22Rv1 (cell line): ENCODE measurements around the gene B4GALT3.

Experiments used
- CTCF ChIP-seq: fragments of 450-650 bp; IDR thresholded peaks from 2 replicates; pipeline ENCODE4 v1.5.1; 2017; ENCODE audit warnings: mild to moderate bottlenecking
- ZFX ChIP-seq: fragments of 450-650 bp; IDR thresholded peaks from 2 replicates; pipeline ENCODE4 v1.6.1; 2017; ENCODE audit warnings: antibody characterized with exemption, borderline replicate concordance

- TF ChIP-seq CTCF, result peak; percentile 0; the same call in 1 of the 2 replicates
- no peak for TF ChIP-seq ZFX
These were observed 583 bp upstream of the B4GALT3 start for GRCh38 chr1:161177936-161178244.
